ENCODE measurements around the gene DERL3.

DERL3 gene

GRCh38 chr22:23801238-23801821 is 37.5 kb downstream of the DERL3 start:
- no peak for DNase-seq

DNA sequence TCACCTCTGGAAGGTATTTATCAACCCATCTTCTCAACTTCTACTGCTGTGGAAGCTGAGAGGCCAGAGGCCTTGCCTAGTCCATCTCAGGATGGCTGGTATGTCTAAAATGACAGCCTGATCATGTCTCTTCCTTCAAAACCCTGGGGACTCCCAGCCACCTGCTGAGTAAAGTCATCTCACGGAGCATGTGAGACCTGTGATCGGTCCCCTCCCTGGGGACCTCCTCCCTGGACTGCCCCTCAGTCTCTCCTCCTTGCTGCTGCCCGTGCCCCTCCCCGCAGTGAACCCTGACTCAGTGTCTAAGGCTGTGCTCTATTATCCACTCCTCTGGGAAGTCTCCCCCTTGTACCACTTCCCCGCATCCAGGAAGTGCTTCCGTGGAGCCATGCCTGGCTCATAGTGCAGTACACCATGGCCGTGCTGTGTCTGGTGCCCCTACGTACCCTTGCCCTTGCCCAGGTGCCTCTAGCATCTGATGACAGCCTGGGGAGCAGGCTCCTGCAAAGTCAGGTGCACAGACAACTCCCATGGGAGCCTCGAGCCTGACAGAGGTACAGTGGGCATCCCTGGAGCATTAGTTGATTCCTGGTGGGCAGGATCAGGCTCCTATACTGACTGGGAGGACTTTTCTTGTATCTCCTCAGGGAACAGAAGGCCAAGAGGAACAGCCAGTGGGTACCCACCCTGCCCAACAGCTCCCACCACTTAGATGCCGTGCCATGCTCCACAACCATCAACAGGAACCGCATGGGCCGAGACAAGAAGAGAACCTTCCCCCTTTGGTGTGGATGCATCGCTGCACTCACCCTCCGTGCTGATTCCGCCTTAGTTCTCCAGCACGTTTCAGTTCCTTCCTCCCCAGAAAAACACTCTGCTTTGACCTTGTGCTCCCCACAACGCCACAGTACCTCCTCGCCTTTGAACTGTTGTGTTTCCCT is 38.2 kb downstream of the DERL3 start:
- DNase-seq: no peak

- no peak for DNase-seq
Observed at GRCh38 chr22:23796461-23796860, 42.3 kb downstream of the DERL3 start.

- no peak for DNase-seq
Observed at GRCh38 chr22:23793326-23793725, 45.5 kb downstream of the DERL3 start.

DNA sequence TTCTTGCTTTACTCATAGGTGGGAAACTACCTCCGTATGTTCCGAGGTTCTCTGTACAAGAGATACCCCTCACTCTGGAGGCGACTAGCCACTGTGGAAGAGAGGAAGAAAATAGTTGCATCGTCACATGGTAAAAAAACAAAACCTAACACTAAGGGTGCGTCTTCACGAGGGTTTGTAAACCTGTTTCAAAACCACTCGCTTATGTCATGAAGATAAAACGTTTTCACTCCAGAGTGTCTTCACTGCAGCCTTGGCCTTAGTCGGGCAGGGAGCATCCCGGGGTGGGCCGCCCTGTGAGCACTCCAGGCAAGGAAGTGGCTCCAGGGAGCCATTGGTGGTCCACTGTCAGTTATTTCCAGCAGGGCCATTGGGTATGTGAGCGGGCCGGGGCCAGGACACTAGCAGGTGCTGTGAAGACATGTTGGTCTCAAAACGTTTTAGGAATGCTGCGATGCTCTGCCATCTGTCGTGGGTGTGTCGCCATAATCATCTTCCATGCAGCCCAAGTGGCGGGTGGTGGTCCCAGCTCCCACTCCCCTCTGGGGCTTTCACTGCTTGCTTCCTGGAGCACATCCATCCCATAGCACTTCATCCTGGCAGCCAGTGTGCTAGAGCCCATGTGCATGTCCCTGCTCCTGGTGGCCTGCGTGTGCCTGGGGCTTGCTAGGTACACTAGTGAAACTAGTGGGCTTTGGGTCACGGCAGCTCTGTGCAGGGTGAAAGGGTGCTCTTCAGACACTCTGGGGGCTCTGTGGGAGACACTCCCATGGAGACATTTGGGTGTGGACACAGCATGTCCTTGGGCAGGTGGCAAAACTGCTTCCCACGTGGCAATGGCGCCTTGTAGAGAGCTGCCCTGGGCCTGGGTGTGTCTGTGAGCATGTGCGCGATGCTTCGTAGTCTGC is 46.8 kb downstream of the DERL3 start:
- DNase-seq: no peak

DNA sequence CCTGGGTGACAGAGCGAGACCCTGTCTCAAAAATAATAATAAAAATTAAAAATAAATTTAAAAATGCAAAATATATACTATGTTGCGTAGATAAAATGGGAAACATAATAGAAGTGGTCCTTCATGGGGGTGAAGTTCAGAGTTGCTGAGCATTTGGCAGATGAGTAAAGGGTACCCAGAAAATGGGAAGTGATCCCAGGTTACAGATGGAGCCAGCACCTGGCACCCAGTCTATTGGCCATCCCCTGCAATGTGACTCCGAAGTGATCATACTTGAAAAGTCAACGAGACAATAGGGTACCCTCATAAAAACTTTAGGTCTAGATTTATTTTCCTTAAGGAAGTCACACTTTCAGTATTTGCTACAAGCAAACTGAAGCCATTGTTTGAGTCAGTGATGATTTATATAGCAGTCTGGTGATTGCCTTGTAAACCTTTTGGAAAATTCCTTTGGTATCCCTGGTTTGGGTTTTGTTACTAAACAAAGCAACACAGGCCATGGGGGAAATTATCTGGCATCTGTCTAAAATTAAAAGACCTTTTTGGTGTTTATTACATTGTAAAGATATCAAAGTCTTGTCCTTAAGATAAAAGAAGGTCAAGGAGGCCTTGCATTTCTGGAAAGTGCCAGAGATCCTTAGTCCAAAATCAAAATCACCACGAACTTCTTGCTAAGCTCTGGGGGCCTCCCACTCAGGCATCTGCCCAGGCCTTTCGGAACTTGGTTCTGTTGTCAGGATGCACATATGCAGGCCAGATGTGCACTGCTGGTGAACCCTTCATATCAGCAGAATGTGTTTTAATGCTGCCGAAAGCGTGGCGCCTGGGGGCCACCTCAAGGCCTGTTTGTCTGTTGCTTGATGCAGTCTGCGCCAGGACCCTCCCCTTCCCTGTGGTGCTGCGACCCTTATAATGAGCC is 47.7 kb downstream of the DERL3 start:
- no peak for DNase-seq

DNA sequence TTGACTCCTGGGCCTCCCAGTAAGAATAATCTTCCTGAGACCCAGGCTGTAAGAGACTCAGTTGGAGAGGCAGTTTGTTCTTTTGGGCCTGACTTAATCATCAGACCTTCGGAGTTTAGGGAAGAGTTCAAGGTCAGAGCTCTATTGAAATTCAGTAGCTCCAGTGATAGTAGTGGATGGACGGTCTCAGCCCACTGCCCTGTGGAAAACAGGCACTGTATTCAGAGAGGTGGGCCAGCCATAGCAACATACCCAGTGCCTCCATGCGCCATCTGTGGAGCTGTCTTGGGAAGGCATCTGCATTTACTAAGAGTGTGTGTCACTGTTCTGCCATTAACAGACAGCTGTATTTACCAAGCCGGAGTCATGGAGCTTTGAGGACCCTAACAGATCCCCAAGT is 49.2 kb downstream of the DERL3 start:
- DNase-seq: no peak

DNA sequence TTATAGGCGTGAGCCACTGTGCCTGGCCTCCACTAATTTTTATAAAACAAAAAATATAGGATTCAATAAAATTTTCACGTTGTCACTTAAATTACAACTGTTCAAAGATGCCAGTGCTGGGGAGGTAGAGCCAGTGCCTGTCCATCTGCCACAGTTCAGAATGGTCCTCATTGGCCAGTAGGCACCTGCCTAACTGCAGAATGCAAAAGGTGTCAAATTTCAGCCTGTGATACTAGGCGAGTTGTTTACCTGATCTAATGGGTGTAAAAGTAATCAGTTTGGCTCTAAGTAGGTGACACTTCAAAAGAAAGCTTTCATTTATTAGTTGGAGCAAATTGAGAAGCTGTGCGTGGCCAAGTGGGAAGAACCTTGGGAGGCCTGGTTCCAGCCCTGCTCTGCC is 49.7 kb downstream of the DERL3 start:
- DNase-seq: no peak

- no peak for DNase-seq
Observed at GRCh38 chr22:23787910-23788309, 50.9 kb downstream of the DERL3 start.

- DNase-seq: no peak
Observed at GRCh38 chr22:23787600-23787896, 51.3 kb downstream of the DERL3 start.

DNA sequence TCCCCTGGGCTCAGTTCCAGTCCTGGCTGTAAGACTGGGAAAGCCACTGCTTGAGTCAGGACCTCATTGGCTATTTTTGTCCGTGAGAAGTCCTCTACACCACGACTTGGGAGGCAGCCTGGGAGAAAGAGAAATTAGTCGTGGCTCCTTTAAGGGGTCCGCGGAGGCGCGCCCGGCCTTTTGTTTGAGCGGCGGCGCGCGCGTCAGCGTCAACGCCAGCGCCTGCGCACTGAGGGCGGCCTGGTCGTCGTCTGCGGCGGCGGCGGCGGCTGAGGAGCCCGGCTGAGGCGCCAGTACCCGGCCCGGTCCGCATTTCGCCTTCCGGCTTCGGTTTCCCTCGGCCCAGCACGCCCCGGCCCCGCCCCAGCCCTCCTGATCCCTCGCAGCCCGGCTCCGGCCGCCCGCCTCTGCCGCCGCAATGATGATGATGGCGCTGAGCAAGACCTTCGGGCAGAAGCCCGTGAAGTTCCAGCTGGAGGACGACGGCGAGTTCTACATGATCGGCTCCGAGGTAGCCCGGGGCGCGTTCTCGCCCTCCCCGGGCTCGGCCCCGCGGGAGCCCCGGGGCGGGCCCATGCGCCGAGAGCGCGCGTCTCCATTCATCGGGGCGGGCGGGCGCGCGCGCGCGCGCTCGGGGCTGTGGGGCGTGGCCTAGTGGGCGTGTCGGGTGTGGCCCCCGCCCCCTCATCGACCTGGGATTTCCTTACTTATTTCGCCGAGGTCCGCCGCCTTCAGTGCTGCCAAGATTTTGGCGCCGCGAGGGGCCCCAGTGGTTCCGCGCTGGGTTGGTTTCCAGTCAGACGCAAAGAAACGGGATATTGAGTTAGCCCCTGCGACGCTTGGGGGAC is 51.8 kb downstream of the DERL3 start, which contains the start of gene SMARCB1:
Gene SMARCB1, plus strand, starts transcription at position 215 of the 848 bp plus-strand sequence. Its CDS starts 204 bp downstream, at position 419.
- peak; percentile 72 for DNase-seq

DNA sequence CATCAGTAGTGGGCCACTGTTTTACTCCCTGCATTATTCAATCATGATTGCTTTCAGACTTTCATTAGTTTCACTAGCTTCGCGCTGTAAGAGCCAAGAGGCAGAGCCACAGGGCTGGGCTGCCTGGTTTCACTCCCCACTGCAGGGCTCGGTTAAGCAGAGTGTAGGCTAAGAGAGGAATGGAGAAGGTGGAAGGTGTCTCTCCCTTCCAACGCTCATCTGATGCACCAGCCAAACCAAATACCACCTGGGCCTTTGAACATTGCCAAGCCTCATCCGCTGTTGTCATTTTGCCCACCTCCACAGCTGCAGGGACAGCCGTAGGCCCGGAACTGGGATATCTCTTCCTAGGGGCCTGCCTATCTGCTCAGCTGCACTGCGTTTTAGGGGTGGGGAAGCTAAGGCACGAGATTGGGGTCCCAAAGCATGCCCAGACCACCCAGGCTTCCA is 52.5 kb downstream of the DERL3 start:
- no peak for DNase-seq
